ENCODE data around the gene OBSL1. TPM values are rescaled to one million over a fixed set of nuclear protein-coding genes. Genes with fewer than 3 reads are reported as not detected.

Gene OBSL1
- total and polyA plus RNA-seq, 2 donors (not counting 3 experiments of a cell fraction or from before 2014, with no cell fraction given) = 16.7 to 20.7 TPM

- CTCF ChIA-PET = interaction anchor here (1.0 to 2.9 kb wide), 4 partner anchors 9 to 54 kb away, joined by 4 to 14 read pairs (median 4); a partner anchor contains a TSS
- H3K79me2 ChIP-seq (ENCODE audit: control insufficient read depth, insufficient read depth, low read length) = no peaks in the 10 kb centered on the region
Measured at GRCh38 chr2:219549619-219550018, 21.7 kb downstream of the OBSL1 start.

More at GRCh38 chr2:219549619-219550018, 21.7 kb downstream of the OBSL1 start:
- DNase-seq (ENCODE audit: low read depth, low spot score) (no peak), FAIRE-seq (no peak)
- intact Hi-C loops (cut with micrococcal nuclease) = no loop called here
- no peaks in the 10 kb centered on the region for H3K36me3 ChIP-seq (ENCODE audit: control insufficient read depth in 2 of 2, extremely low read depth in 1 of 2, insufficient read depth in 2 of 2, low read length in 2 of 2)
- no peak overlapping the region for H3K4me3 ChIP-seq (replicated peaks in 1 of 3; ENCODE audit: insufficient read depth in 1 of 3, low read depth in 1 of 3, low read length in 3 of 3)
- no peaks in the 10 kb centered on the region for H3K9me1 ChIP-seq (replicated peaks; ENCODE audit: control insufficient read depth, extremely low read depth, insufficient read depth, low read length)
- no peak overlapping the region for H2AFZ ChIP-seq (ENCODE audit: low read depth, low read length)
- peaks cover 28 to 29% of the 10 kb centered on the region in 2 experiments for H3K27me3 ChIP-seq (ENCODE audit: control insufficient read depth in 2 of 2, insufficient read depth in 2 of 2, low read length in 2 of 2)
- no TSS peak for BruUV-seq (replicated peaks)
- H4K20me1 ChIP-seq (replicated peaks; ENCODE audit: control insufficient read depth, extremely low read depth, insufficient read depth, low read length) = no peaks in the 10 kb centered on the region
- no peak overlapping the region for H3K27ac ChIP-seq (ENCODE audit: insufficient read depth, low read depth, low read length)
- no peaks in the 10 kb centered on the region for H3K9me3 ChIP-seq (replicated peaks; ENCODE audit: control insufficient read depth, insufficient read depth, low read length)
- no peak overlapping the region for H3K9ac ChIP-seq (replicated peaks; ENCODE audit: extremely low read depth, insufficient read depth, low read length)
- no peak overlapping the region for H3K4me2 ChIP-seq (ENCODE audit: insufficient read depth, low read length)
- no peaks in the 10 kb centered on the region for H3K4me1 ChIP-seq (ENCODE audit: control insufficient read depth, extremely low read depth, insufficient read depth, low read length)
- no peak for TF ChIP-seq MYC (IDR thresholded peaks at IDR 0.05; ENCODE audit: low read depth, low read length)
- no peak for TF ChIP-seq POLR2AphosphoS5 (IDR thresholded peaks at IDR 0.05; ENCODE audit: insufficient read depth, low read depth, low read length)
- no peak for TF ChIP-seq EZH2 (IDR thresholded peaks at IDR 0.05; ENCODE audit: borderline replicate concordance, low read depth, low read length, severe bottlenecking)
- no peak for TF ChIP-seq CTCF (IDR thresholded peaks at IDR 0.05; ENCODE audit: extremely low read depth in 1 of 2, insufficient read depth in 1 of 2, low read depth in 1 of 2, low read length in 2 of 2)
- no peak for TF ChIP-seq FOS (IDR thresholded peaks at IDR 0.05; ENCODE audit: borderline replicate concordance, insufficient read depth, low read length)
- TF ChIP-seq GATA2 (IDR thresholded peaks at IDR 0.05; ENCODE audit: insufficient read depth, insufficient read length, low read depth, low read length) = no peak
- TF ChIP-seq POLR2A (IDR thresholded peaks at IDR 0.05; ENCODE audit: low read depth, low read length) = no peak
- TF ChIP-seq JUN (IDR thresholded peaks at IDR 0.05; ENCODE audit: borderline replicate concordance, insufficient read depth, insufficient read length, low read depth) = no peak
- TF ChIP-seq MAX (IDR thresholded peaks at IDR 0.05; ENCODE audit: insufficient read depth, insufficient read length) = no peak
- POLR2A ChIA-PET = no interaction called here
- dilution Hi-C loops (cut with MboI; ENCODE audit: extremely low pct_ligation_motif_present, low sequenced_read_pairs) = no loop called here

Data from endothelial cell of umbilical vein (primary cell).